Measurements from ENCODE around the gene SMARCD3. TPM values are rescaled to one million over a fixed set of nuclear protein-coding genes. Genes with fewer than 3 reads are reported as not detected.

The SMARCD3 gene
- total and polyA plus RNA-seq, 9 of the 15 experiments (the other 6 are each of a cell fraction or from before 2014, with no cell fraction given), result 0.43 to 3.6 (median 2.6) TPM

DNA sequence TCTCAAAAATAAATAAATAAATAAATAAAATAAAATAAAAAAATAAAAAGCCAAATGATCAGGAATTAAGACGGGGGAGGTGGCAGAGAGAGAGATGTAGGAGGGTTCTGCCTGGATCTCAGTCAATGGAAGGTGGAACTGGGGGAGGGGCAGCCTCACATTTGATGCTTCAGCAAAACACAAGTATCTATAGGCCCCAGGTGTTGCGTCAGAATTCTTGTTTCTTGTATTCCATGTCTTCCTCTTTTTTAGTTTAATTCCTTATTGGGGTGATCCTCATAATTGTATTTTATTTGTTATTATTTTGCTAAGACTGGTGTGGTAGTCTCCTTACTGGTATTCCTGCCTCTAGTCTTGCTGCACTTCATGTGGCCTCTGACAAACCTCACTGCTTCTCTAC is 41.4 kb upstream of the SMARCD3 start:
- H3K9me3 ChIP-seq (replicated peaks; ENCODE audit: control insufficient read depth, insufficient read depth, low read depth, low read length), result peaks cover 3% of the 10 kb centered on the region
- H3K27ac ChIP-seq (ENCODE audit: extremely low read depth, low read depth, low read length), result no peak overlapping the region
- no peaks in the 10 kb centered on the region for H3K4me1 ChIP-seq (replicated peaks in 1 of 2; ENCODE audit: control insufficient read depth in 2 of 2, insufficient read depth in 2 of 2, low read length in 2 of 2)
- H3K27me3 ChIP-seq (ENCODE audit: control insufficient read depth in 2 of 2, insufficient read depth in 2 of 2, low read length in 2 of 2), result peaks cover 36 to 37% of the 10 kb centered on the region in 2 experiments
- no peak for ATAC-seq
- no peak for FAIRE-seq
- 4% methylated on average over 2 of the region's 2 CpGs for WGBS (ENCODE audit: insufficient coverage, low coverage, missing lambda C conversion rate)
- CTCF ChIA-PET (ENCODE audit: low intra/inter-chr PET ratio), result interaction anchor here (0.6 kb wide), 1 partner anchor 118 kb away, joined by 3 read pairs; no protein-coding TSS in a partner anchor
- BruUV-seq (replicated peaks), result no TSS peak
- no peak overlapping the region for H2AFZ ChIP-seq (ENCODE audit: low read depth, low read length)
- no peak overlapping the region for H3K4me3 ChIP-seq
- no peak overlapping the region for H3K9ac ChIP-seq (ENCODE audit: insufficient read depth in 1 of 2, low read depth in 2 of 2, low read length in 2 of 2)
- H3K4me2 ChIP-seq (ENCODE audit: insufficient read depth, low read length), result no peak overlapping the region
- no peaks in the 10 kb centered on the region for H3K79me2 ChIP-seq (ENCODE audit: control insufficient read depth, insufficient read depth, low read length)
- intact Hi-C loops (cut with micrococcal nuclease) (no loop called here), in situ Hi-C loops (cut with MboI) (no loop called here)
- TF ChIP-seq ZNF316 (IDR thresholded peaks at IDR 0.05) (peak; percentile 39; the same call in 1 of the 2 replicates), MYBL2 (IDR thresholded peaks at IDR 0.05; ENCODE audit: low read depth) (no peak), MYBL2 (CRISPR knock-in tag; IDR thresholded peaks at IDR 0.05; ENCODE audit: borderline replicate concordance) (no peak), CEBPG (CRISPR knock-in tag; IDR thresholded peaks at IDR 0.05) (no peak), CEBPG (tag; conservative IDR thresholded peaks at IDR 0.05 in 1 of 2, IDR thresholded peaks at IDR 0.05 in 1 of 2) (peak; percentile 50 to 62; a peak in 3 of 4 replicates), ZNF280B (CRISPR knock-in tag; IDR thresholded peaks at IDR 0.05) (no peak), BRCA1 (IDR thresholded peaks at IDR 0.05) (no peak), BRCA1 (CRISPR knock-in tag; IDR thresholded peaks at IDR 0.05) (no peak), CEBPB (tag; IDR thresholded peaks at IDR 0.05) (peak; percentile 35; the same call in 1 of the 2 replicates), FUS (optimal IDR thresholded peaks at IDR 0.05; ENCODE audit: low read depth, low read length) (no peak), XRCC4 (IDR thresholded peaks at IDR 0.05; ENCODE audit: extremely low read depth, insufficient read depth, insufficient read length) (no peak), MYNN (IDR thresholded peaks at IDR 0.05) (no peak), MYNN (CRISPR knock-in tag; IDR thresholded peaks at IDR 0.05) (no peak), C11orf30 (IDR thresholded peaks at IDR 0.05; ENCODE audit: low read depth) (peak; percentile 34; the same call in 1 of the 2 replicates)
- TF ChIP-seq, protein P1, sequence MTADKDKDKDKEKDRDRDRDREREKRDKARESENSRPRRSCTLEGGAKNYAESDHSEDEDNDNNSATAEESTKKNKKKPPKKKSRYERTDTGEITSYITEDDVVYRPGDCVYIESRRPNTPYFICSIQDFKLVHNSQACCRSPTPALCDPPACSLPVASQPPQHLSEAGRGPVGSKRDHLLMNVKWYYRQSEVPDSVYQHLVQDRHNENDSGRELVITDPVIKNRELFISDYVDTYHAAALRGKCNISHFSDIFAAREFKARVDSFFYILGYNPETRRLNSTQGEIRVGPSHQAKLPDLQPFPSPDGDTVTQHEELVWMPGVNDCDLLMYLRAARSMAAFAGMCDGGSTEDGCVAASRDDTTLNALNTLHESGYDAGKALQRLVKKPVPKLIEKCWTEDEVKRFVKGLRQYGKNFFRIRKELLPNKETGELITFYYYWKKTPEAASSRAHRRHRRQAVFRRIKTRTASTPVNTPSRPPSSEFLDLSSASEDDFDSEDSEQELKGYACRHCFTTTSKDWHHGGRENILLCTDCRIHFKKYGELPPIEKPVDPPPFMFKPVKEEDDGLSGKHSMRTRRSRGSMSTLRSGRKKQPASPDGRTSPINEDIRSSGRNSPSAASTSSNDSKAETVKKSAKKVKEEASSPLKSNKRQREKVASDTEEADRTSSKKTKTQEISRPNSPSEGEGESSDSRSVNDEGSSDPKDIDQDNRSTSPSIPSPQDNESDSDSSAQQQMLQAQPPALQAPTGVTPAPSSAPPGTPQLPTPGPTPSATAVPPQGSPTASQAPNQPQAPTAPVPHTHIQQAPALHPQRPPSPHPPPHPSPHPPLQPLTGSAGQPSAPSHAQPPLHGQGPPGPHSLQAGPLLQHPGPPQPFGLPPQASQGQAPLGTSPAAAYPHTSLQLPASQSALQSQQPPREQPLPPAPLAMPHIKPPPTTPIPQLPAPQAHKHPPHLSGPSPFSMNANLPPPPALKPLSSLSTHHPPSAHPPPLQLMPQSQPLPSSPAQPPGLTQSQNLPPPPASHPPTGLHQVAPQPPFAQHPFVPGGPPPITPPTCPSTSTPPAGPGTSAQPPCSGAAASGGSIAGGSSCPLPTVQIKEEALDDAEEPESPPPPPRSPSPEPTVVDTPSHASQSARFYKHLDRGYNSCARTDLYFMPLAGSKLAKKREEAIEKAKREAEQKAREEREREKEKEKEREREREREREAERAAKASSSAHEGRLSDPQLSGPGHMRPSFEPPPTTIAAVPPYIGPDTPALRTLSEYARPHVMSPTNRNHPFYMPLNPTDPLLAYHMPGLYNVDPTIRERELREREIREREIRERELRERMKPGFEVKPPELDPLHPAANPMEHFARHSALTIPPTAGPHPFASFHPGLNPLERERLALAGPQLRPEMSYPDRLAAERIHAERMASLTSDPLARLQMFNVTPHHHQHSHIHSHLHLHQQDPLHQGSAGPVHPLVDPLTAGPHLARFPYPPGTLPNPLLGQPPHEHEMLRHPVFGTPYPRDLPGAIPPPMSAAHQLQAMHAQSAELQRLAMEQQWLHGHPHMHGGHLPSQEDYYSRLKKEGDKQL (CRISPR knock-in tag; IDR thresholded peaks at IDR 0.05; ENCODE audit: borderline replicate concordance), result no peak
- TF ChIP-seq, protein P2, sequence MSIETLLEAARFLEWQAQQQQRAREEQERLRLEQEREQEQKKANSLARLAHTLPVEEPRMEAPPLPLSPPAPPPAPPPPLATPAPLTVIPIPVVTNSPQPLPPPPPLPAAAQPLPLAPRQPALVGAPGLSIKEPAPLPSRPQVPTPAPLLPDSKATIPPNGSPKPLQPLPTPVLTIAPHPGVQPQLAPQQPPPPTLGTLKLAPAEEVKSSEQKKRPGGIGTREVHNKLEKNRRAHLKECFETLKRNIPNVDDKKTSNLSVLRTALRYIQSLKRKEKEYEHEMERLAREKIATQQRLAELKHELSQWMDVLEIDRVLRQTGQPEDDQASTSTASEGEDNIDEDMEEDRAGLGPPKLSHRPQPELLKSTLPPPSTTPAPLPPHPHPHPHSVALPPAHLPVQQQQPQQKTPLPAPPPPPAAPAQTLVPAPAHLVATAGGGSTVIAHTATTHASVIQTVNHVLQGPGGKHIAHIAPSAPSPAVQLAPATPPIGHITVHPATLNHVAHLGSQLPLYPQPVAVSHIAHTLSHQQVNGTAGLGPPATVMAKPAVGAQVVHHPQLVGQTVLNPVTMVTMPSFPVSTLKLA (conservative IDR thresholded peaks at IDR 0.05), result no peak
- no peaks in the 10 kb centered on the region for H3K36me3 ChIP-seq (ENCODE audit: control insufficient read depth, insufficient read depth, low read length)
- no peaks in the 10 kb centered on the region for H3K9me1 ChIP-seq (ENCODE audit: control insufficient read depth, insufficient read depth, low read length)
- POLR2A ChIA-PET, result no interaction called here
- no peak for DNase-seq (ENCODE audit: extremely low read depth in 1 of 4, low spot score in 3 of 4)
- H4K20me1 ChIP-seq (replicated peaks; ENCODE audit: control insufficient read depth, insufficient read depth, low read length), result no peaks in the 10 kb centered on the region

All from K562 (cell line).